PC-9 (cell line): ENCODE results near the gene PMIS2.

Experiments
- CTCF ChIP-seq: fragments of 200-600 bp; sonication (generic); conservative IDR thresholded peaks from 2 replicates; pipeline ENCODE4 v1.6.1; 2017; ENCODE audit warnings: mixed run types, antibody characterized with exemption, mild to moderate bottlenecking, moderate library complexity
- EZH2 ChIP-seq: fragments of 200-600 bp; sonication (generic); IDR thresholded peaks from 2 replicates; pipeline ENCODE4 v1.8.0; 2017; ENCODE audit warnings: antibody characterized with exemption, low read depth

DNA sequence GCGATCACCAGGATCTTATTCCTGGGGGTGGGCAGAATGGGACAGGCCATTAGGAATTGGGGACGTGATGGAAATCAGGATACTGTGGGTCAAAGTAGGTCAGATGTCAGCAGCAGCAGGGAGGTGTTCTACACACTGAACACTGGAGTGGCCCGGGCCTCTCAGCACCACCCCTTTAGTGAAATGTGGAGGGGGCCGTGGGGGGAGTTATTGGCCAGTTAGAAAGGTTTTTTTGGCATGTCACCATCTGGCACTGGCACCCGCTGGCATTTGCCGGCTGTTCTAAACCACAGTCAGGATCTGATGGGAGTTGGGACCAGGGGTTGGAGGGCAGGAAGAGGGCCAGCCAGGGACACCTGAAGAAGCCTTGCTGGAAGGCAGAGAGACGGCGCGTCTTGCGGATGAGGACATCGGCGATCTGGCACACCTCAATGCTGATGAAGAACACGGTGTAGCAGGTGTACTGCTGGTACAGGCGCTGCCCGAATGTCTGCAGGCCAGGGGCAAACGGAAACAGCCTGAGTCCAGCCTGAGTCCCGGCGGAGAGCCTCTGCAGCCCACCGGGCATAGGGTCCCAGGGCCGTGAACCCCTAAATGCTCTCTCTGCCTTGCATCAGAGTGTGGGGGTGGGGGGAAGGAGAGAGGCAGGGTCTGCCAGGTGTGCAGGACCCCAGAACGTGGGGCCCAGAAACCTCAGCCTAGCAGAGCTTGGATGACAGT lies 34.7 kb upstream of the PMIS2 start:
- TF ChIP-seq CTCF (no peak), EZH2 (no peak)
